Gastroesophageal sphincter (tissue), 3 donors: ENCODE measurements around the gene ALG1L2.
"Not testable (repeated sequence)": the region's sequence is repeated elsewhere in the genome, so short reads cannot be mapped to it uniquely, and the experiment has no call there.

ENCODE experiments used
- CTCF ChIP-seq, 4 experiments: fragments of 200-600 bp in 2 of 4; fragments of 450-650 bp in 2 of 4; sonication (generic) in 1 of 4; IDR thresholded peaks; one replicate each; pipeline ENCODE4 v1.5.1; 2017 to 2019; ENCODE audit warnings: antibody characterized with exemption in 4 of 4, mild to moderate bottlenecking in 2 of 4, moderate library complexity in 2 of 4
- EP300 ChIP-seq: sonication (generic); formaldehyde crosslinking; IDR thresholded peaks from one replicate; pipeline ENCODE4 v1.6.1; 2017; ENCODE audit warnings: antibody characterized with exemption, mild to moderate bottlenecking
- POLR2A ChIP-seq, 2 donors: fragments of 450-650 bp; IDR thresholded peaks; one replicate each; pipeline ENCODE4 v1.6.1; 2017; ENCODE audit warnings: antibody characterized with exemption in 2 of 2, mild to moderate bottlenecking in 2 of 2, moderate library complexity in 1 of 2
- POLR2AphosphoS5 ChIP-seq: sonication (generic); formaldehyde crosslinking; IDR thresholded peaks from one replicate; pipeline ENCODE4 v1.6.1; 2017; ENCODE audit warnings: antibody characterized with exemption

DNA sequence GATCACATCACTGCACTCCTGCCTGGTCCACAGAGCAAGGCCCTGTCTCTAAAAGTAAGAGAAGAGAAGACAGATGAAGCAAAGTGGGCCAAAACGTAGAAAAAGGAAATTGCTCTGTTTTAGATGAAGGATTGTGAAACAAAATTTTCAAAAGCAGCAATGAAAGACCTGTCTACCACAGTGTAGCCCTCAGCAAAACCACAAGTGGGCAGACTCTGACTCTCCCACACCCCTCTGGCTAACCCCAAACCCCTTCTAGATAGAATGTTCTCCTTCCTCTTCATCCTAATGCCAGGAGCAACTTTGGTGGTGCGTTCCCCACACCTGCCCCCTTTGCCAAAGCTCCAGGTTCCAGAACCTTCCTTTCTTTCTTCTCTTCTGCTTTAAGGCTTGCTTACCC lies 5.0 kb downstream of the ALG1L2 start:
- not testable (repeated sequence) for TF ChIP-seq POLR2A (IDR thresholded peaks at IDR 0.05); CTCF (IDR thresholded peaks at IDR 0.05); POLR2AphosphoS5; EP300
